ENCODE measurements around the gene UBAP1.

- TF ChIP-seq CTCF (IDR thresholded peaks at IDR 0.05; ENCODE audit: insufficient read depth, low read length) = no peak
- TF ChIP-seq, protein P1, sequence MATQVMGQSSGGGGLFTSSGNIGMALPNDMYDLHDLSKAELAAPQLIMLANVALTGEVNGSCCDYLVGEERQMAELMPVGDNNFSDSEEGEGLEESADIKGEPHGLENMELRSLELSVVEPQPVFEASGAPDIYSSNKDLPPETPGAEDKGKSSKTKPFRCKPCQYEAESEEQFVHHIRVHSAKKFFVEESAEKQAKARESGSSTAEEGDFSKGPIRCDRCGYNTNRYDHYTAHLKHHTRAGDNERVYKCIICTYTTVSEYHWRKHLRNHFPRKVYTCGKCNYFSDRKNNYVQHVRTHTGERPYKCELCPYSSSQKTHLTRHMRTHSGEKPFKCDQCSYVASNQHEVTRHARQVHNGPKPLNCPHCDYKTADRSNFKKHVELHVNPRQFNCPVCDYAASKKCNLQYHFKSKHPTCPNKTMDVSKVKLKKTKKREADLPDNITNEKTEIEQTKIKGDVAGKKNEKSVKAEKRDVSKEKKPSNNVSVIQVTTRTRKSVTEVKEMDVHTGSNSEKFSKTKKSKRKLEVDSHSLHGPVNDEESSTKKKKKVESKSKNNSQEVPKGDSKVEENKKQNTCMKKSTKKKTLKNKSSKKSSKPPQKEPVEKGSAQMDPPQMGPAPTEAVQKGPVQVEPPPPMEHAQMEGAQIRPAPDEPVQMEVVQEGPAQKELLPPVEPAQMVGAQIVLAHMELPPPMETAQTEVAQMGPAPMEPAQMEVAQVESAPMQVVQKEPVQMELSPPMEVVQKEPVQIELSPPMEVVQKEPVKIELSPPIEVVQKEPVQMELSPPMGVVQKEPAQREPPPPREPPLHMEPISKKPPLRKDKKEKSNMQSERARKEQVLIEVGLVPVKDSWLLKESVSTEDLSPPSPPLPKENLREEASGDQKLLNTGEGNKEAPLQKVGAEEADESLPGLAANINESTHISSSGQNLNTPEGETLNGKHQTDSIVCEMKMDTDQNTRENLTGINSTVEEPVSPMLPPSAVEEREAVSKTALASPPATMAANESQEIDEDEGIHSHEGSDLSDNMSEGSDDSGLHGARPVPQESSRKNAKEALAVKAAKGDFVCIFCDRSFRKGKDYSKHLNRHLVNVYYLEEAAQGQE (IDR thresholded peaks at IDR 0.05; ENCODE audit: insufficient replicate concordance, low read depth) = no peak
- no peak for TF ChIP-seq POLR2AphosphoS5 (IDR thresholded peaks at IDR 0.05; ENCODE audit: low read depth)
- TF ChIP-seq GABPA (IDR thresholded peaks at IDR 0.05; ENCODE audit: low read depth) = no peak
- no peak for TF ChIP-seq SPI1 (IDR thresholded peaks at IDR 0.05; ENCODE audit: borderline replicate concordance, low read depth)
Observed at GRCh38 chr9:34230556-34230955, 51.7 kb downstream of the UBAP1 start.
